ENCODE data around the gene APOC1. TPM values are rescaled to one million over a fixed set of nuclear protein-coding genes. Genes with fewer than 3 reads are reported as not detected.
A peak's percentile ranks its signal among the peaks of the same experiment; 100 is the strongest.

The APOC1 gene
- total RNA-seq, 1 experiment from 2014 or later: 86.5 TPM

DNA sequence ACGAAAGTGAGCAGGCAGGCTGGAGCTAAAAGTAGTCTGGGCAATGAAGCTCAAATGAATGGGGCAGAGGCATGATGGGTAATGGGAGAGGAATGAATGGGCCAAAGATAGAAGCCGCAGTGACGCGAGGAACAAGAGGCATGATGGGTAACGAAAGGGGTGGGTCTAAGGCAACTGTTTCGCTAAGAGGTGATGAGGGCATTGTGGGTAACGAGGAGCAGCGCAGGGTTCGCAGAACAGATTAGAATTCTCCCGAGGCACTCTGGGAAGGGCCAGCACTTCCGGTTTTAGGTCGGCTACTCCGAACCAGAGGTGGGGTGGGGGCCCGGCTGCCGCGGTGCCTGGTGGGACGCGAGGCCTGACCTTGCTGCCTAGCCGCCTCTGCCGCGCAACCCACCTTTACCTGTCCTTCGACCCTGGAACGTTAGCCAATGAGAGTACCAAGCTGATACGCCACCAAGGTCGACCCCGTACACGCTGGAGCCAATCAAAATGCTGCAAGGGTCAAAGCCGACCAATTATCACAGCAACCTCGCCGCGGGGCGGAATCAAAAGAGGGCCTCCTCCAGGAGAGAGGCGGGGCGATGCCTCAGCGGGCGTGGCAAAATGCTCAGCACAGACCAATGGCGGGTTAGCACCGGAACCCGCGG, 23.9 kb upstream of the APOC1 start (continued):
- TF ChIP-seq, protein P1, sequence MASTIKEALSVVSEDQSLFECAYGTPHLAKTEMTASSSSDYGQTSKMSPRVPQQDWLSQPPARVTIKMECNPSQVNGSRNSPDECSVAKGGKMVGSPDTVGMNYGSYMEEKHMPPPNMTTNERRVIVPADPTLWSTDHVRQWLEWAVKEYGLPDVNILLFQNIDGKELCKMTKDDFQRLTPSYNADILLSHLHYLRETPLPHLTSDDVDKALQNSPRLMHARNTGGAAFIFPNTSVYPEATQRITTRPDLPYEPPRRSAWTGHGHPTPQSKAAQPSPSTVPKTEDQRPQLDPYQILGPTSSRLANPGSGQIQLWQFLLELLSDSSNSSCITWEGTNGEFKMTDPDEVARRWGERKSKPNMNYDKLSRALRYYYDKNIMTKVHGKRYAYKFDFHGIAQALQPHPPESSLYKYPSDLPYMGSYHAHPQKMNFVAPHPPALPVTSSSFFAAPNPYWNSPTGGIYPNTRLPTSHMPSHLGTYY (CRISPR knock-in tag; IDR thresholded peaks at IDR 0.05): peak; percentile 13; the same call in 1 of the 2 replicates
- TF ChIP-seq ZBTB21 (CRISPR knock-in tag; IDR thresholded peaks at IDR 0.05; ENCODE audit: borderline replicate concordance) (no peak), JUN (CRISPR knock-in tag; IDR thresholded peaks at IDR 0.05) (no peak), NR3C1 (CRISPR knock-in tag; conservative IDR thresholded peaks at IDR 0.05; ENCODE audit: low read depth) (no peak), SMAD4 (CRISPR knock-in tag; IDR thresholded peaks at IDR 0.05) (no peak), ELF4 (CRISPR knock-in tag; IDR thresholded peaks at IDR 0.05; ENCODE audit: low read depth) (no peak), NFE2L1 (CRISPR knock-in tag; IDR thresholded peaks at IDR 0.05) (0 out of 2 replicates have a peak, but pooled peaks have one; percentile 7), KAT7 (CRISPR knock-in tag; IDR thresholded peaks at IDR 0.05; ENCODE audit: borderline replicate concordance) (no peak), FOXP1 (CRISPR knock-in tag; IDR thresholded peaks at IDR 0.05; ENCODE audit: borderline replicate concordance) (no peak), OVOL2 (CRISPR knock-in tag; IDR thresholded peaks at IDR 0.05; ENCODE audit: borderline replicate concordance) (no peak), FOXK1 (CRISPR knock-in tag; IDR thresholded peaks at IDR 0.05) (peak; percentile 74; the same call in 1 of the 2 replicates), CREM (CRISPR knock-in tag; IDR thresholded peaks at IDR 0.05) (peak; percentile 17; the same call in 1 of the 2 replicates), TEAD4 (CRISPR knock-in tag; IDR thresholded peaks at IDR 0.05) (no peak), HMGA2 (CRISPR knock-in tag; IDR thresholded peaks at IDR 0.05) (no peak), ZNF263 (CRISPR knock-in tag; IDR thresholded peaks at IDR 0.05; ENCODE audit: low read depth) (no peak), ZNF232 (CRISPR knock-in tag; IDR thresholded peaks at IDR 0.05) (no peak), ATF1 (CRISPR knock-in tag; IDR thresholded peaks at IDR 0.05) (no peak), TCF7 (CRISPR knock-in tag; IDR thresholded peaks at IDR 0.05; ENCODE audit: low read depth) (no peak), ZNF121 (CRISPR knock-in tag; IDR thresholded peaks at IDR 0.05) (peak; percentile 43; the same call in 1 of the 2 replicates), GRHL2 (CRISPR knock-in tag; IDR thresholded peaks at IDR 0.05; ENCODE audit: insufficient replicate concordance, severe bottlenecking) (no peak), GABPB1 (CRISPR knock-in tag; IDR thresholded peaks at IDR 0.05) (peak; percentile 80), RELA (CRISPR knock-in tag; IDR thresholded peaks at IDR 0.05; ENCODE audit: borderline replicate concordance) (no peak), JAZF1 (CRISPR knock-in tag; IDR thresholded peaks at IDR 0.05) (no peak), SP1 (CRISPR knock-in tag; conservative IDR thresholded peaks at IDR 0.05) (no peak; the same call in 1 of the 2 replicates)
- TF ChIP-seq, protein P2, sequence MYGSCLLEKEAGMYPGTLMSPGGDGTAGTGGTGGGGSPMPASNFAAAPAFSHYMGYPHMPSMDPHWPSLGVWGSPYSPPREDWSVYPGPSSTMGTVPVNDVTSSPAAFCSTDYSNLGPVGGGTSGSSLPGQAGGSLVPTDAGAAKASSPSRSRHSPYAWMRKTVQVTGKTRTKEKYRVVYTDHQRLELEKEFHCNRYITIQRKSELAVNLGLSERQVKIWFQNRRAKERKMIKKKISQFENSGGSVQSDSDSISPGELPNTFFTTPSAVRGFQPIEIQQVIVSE (CRISPR knock-in tag; IDR thresholded peaks at IDR 0.05; ENCODE audit: borderline replicate concordance): no peak
- TF ChIP-seq, protein P3, sequence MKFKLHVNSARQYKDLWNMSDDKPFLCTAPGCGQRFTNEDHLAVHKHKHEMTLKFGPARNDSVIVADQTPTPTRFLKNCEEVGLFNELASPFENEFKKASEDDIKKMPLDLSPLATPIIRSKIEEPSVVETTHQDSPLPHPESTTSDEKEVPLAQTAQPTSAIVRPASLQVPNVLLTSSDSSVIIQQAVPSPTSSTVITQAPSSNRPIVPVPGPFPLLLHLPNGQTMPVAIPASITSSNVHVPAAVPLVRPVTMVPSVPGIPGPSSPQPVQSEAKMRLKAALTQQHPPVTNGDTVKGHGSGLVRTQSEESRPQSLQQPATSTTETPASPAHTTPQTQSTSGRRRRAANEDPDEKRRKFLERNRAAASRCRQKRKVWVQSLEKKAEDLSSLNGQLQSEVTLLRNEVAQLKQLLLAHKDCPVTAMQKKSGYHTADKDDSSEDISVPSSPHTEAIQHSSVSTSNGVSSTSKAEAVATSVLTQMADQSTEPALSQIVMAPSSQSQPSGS (CRISPR knock-in tag; IDR thresholded peaks at IDR 0.05; ENCODE audit: borderline replicate concordance, low read depth): no peak
- TF ChIP-seq, protein P4, sequence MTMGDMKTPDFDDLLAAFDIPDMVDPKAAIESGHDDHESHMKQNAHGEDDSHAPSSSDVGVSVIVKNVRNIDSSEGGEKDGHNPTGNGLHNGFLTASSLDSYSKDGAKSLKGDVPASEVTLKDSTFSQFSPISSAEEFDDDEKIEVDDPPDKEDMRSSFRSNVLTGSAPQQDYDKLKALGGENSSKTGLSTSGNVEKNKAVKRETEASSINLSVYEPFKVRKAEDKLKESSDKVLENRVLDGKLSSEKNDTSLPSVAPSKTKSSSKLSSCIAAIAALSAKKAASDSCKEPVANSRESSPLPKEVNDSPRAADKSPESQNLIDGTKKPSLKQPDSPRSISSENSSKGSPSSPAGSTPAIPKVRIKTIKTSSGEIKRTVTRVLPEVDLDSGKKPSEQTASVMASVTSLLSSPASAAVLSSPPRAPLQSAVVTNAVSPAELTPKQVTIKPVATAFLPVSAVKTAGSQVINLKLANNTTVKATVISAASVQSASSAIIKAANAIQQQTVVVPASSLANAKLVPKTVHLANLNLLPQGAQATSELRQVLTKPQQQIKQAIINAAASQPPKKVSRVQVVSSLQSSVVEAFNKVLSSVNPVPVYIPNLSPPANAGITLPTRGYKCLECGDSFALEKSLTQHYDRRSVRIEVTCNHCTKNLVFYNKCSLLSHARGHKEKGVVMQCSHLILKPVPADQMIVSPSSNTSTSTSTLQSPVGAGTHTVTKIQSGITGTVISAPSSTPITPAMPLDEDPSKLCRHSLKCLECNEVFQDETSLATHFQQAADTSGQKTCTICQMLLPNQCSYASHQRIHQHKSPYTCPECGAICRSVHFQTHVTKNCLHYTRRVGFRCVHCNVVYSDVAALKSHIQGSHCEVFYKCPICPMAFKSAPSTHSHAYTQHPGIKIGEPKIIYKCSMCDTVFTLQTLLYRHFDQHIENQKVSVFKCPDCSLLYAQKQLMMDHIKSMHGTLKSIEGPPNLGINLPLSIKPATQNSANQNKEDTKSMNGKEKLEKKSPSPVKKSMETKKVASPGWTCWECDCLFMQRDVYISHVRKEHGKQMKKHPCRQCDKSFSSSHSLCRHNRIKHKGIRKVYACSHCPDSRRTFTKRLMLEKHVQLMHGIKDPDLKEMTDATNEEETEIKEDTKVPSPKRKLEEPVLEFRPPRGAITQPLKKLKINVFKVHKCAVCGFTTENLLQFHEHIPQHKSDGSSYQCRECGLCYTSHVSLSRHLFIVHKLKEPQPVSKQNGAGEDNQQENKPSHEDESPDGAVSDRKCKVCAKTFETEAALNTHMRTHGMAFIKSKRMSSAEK (CRISPR knock-in tag; IDR thresholded peaks at IDR 0.05; ENCODE audit: borderline replicate concordance): peak; percentile 80; the same call in 1 of the 2 replicates
- TF ChIP-seq, protein P5, sequence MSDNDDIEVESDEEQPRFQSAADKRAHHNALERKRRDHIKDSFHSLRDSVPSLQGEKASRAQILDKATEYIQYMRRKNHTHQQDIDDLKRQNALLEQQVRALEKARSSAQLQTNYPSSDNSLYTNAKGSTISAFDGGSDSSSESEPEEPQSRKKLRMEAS (CRISPR knock-in tag; IDR thresholded peaks at IDR 0.05): 0 out of 2 replicates have a peak, but pooled peaks have one; percentile 20
- TF ChIP-seq, protein P6, sequence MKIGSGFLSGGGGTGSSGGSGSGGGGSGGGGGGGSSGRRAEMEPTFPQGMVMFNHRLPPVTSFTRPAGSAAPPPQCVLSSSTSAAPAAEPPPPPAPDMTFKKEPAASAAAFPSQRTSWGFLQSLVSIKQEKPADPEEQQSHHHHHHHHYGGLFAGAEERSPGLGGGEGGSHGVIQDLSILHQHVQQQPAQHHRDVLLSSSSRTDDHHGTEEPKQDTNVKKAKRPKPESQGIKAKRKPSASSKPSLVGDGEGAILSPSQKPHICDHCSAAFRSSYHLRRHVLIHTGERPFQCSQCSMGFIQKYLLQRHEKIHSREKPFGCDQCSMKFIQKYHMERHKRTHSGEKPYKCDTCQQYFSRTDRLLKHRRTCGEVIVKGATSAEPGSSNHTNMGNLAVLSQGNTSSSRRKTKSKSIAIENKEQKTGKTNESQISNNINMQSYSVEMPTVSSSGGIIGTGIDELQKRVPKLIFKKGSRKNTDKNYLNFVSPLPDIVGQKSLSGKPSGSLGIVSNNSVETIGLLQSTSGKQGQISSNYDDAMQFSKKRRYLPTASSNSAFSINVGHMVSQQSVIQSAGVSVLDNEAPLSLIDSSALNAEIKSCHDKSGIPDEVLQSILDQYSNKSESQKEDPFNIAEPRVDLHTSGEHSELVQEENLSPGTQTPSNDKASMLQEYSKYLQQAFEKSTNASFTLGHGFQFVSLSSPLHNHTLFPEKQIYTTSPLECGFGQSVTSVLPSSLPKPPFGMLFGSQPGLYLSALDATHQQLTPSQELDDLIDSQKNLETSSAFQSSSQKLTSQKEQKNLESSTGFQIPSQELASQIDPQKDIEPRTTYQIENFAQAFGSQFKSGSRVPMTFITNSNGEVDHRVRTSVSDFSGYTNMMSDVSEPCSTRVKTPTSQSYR (CRISPR knock-in tag; IDR thresholded peaks at IDR 0.05): no peak
